GM10248 (cell line): Measurements from ENCODE around the gene ZBTB7A.
A peak's percentile ranks its signal among the peaks of the same experiment; 100 is the strongest.

Experiments
- CTCF ChIA-PET: fragments of 300-600 bp; sonication (Branson Sonifier 250); formaldehyde crosslinking; extraction: SDS; loops from one replicate; lab custom pipeline; 2021; ENCODE audit warnings: antibody characterized with exemption; lab: Yijun Ruan, JAX
- POLR2A ChIA-PET: fragments of 350-650 bp; sonication (Branson Sonifier 250); formaldehyde crosslinking; extraction: SDS; loops from one replicate; lab custom pipeline; 2020; ENCODE audit warnings: antibody characterized with exemption; lab: Yijun Ruan, JAX
- DNase-seq: peaks from one replicate; pipeline ENCODE4 v3.0.0; 2012; ENCODE audit errors: extremely low spot score
- CTCF ChIP-seq: IDR thresholded peaks from 2 replicates; pipeline ENCODE4 v1.5.1; 2012; ENCODE audit warnings: mild to moderate bottlenecking, low read depth; ENCODE audit errors: extremely low read depth, missing control alignments, control extremely low read depth

ZBTB7A gene

GRCh38 chr19:4094291-4094690, 27.6 kb upstream of the ZBTB7A start:
- no peak for DNase-seq
- ChIA-PET POLR2A (no interaction called here), CTCF (no interaction called here)
- TF ChIP-seq CTCF: no peak

GRCh38 chr19:4093643-4094175, 27.0 kb upstream of the ZBTB7A start:
- ChIA-PET POLR2A (no interaction called here), CTCF (interaction anchor here (1.3 kb wide), 1 partner anchor 21 kb away, joined by 3 read pairs; no protein-coding TSS in a partner anchor)
- TF ChIP-seq CTCF: no peak
- no peak for DNase-seq

- no peak for DNase-seq
- TF ChIP-seq CTCF: no peak
- POLR2A ChIA-PET: interaction anchor here (1.0 to 1.1 kb wide), 2 partner anchors 19 to 20 kb away, joined by 3 read pairs; no protein-coding TSS in a partner anchor
- CTCF ChIA-PET: interaction anchor here (1.7 kb wide), 1 partner anchor 19 kb away, joined by 5 read pairs; no protein-coding TSS in a partner anchor
Observed at GRCh38 chr19:4090356-4091220, 23.9 kb upstream of the ZBTB7A start.

GRCh38 chr19:4089946-4090345, 23.2 kb upstream of the ZBTB7A start:
- no peak for DNase-seq
- CTCF ChIA-PET: interaction anchor here (0.8 kb wide), 1 partner anchor 284 kb away, joined by 3 read pairs; no protein-coding TSS in a partner anchor
- POLR2A ChIA-PET: no interaction called here
- TF ChIP-seq CTCF: no peak

- ChIA-PET CTCF (interaction anchor here (0.8 kb wide), 1 partner anchor 285 kb away, joined by 3 read pairs; no protein-coding TSS in a partner anchor), POLR2A (interaction anchor here (0.7 kb wide), 1 partner anchor 26 kb away, joined by 3 read pairs; no protein-coding TSS in a partner anchor)
- TF ChIP-seq CTCF: no peak
- DNase-seq: peak; percentile 56
Observed at GRCh38 chr19:4089400-4089908, 22.8 kb upstream of the ZBTB7A start.

GRCh38 chr19:4088975-4089374, 22.3 kb upstream of the ZBTB7A start:
- CTCF ChIA-PET: interaction anchor here (0.8 kb wide), 1 partner anchor 285 kb away, joined by 3 read pairs; no protein-coding TSS in a partner anchor
- POLR2A ChIA-PET: interaction anchor here (0.7 kb wide), 2 partner anchors 21 to 27 kb away, joined by 3 to 4 read pairs; no protein-coding TSS in a partner anchor
- TF ChIP-seq CTCF: no peak
- DNase-seq: peak; percentile 32
